KMS-11 (cell line): Measurements from ENCODE around the gene NDUFAB1.

Source experiments
- H2AFZ ChIP-seq: fragments of 200-600 bp; sonication (generic); 2 replicates; pipeline ENCODE4 v1.6.1; 2016; ENCODE audit warnings: antibody characterized with exemption, mixed run types, low read depth
- H3K27ac ChIP-seq: fragments of 200-600 bp; sonication (generic); 2 replicates; pipeline ENCODE4 v1.6.1; 2016; ENCODE audit warnings: mild to moderate bottlenecking, mixed run types
- H3K27me3 ChIP-seq: fragments of 200-600 bp; sonication (generic); 2 replicates; pipeline ENCODE4 v1.6.1; 2017; ENCODE audit warnings: mild to moderate bottlenecking, low read depth, mixed run types, moderate library complexity; ENCODE audit not compliant: insufficient read depth
- H3K36me3 ChIP-seq: fragments of 200-600 bp; sonication (generic); 2 replicates; pipeline ENCODE4 v1.6.1; 2017; ENCODE audit warnings: mild to moderate bottlenecking, mixed run types; ENCODE audit not compliant: insufficient read depth
- H3K4me1 ChIP-seq: fragments of 200-600 bp; sonication (generic); 2 replicates; pipeline ENCODE4 v1.6.1; 2016; ENCODE audit warnings: mild to moderate bottlenecking, low read depth, mixed run types; ENCODE audit not compliant: poor library complexity, severe bottlenecking
- H3K4me2 ChIP-seq: fragments of 200-600 bp; sonication (generic); 2 replicates; pipeline ENCODE4 v1.7.0; 2016; ENCODE audit warnings: mild to moderate bottlenecking, mixed run types
- H3K4me3 ChIP-seq: fragments of 200-600 bp; sonication (generic); IDR thresholded peaks from 2 replicates; pipeline ENCODE4 v1.6.1; 2017; ENCODE audit warnings: low read depth, low read length, mixed read lengths; ENCODE audit not compliant: insufficient read depth
- H3K79me2 ChIP-seq: fragments of 200-600 bp; sonication (generic); 2 replicates; pipeline ENCODE4 v1.6.1; 2016; ENCODE audit warnings: low read depth, mixed run types; ENCODE audit not compliant: insufficient read depth
- H3K9ac ChIP-seq: fragments of 200-600 bp; sonication (generic); 2 replicates; pipeline ENCODE4 v1.6.1; 2016; ENCODE audit warnings: mild to moderate bottlenecking, mixed run types
- H4K20me1 ChIP-seq: fragments of 200-600 bp; sonication (generic); 2 replicates; pipeline ENCODE4 v1.6.1; 2016; ENCODE audit warnings: mild to moderate bottlenecking, mixed run types; ENCODE audit not compliant: insufficient read depth
- TF ChIP-seq, protein P1 (sequence below): fragments of 200-600 bp; sonication (generic); conservative IDR thresholded peaks from 2 replicates; pipeline ENCODE4 v1.6.1; 2017; ENCODE audit warnings: low read depth, mild to moderate bottlenecking, antibody characterized with exemption, low read length, moderate library complexity, mixed read lengths

The NDUFAB1 gene

GRCh38 chr16:23535901-23536300 is 60.2 kb downstream of the NDUFAB1 start:
- Histone ChIP-seq H3K27ac (no peak overlapping the region), H3K4me1 (peaks cover 14% of the 10 kb centered on the region), H3K36me3 (peaks cover 13% of the 10 kb centered on the region; the same call in 1 of the 2 replicates)

GRCh38 chr16:23534868-23535860 is 61.0 kb downstream of the NDUFAB1 start:
- Histone ChIP-seq H3K27ac (no peak overlapping the region), H4K20me1 (no peaks in the 10 kb centered on the region), H3K36me3 (peaks cover 9% of the 10 kb centered on the region; the same call in 1 of the 2 replicates), H3K4me1 (peaks cover 14% of the 10 kb centered on the region), H3K4me2 (no peak overlapping the region), H3K79me2 (no peaks in the 10 kb centered on the region), H2AFZ (no peak overlapping the region), H3K27me3 (no peaks in the 10 kb centered on the region), H3K4me3 (no peak overlapping the region), H3K9ac (no peak overlapping the region)
- TF ChIP-seq, protein P1, sequence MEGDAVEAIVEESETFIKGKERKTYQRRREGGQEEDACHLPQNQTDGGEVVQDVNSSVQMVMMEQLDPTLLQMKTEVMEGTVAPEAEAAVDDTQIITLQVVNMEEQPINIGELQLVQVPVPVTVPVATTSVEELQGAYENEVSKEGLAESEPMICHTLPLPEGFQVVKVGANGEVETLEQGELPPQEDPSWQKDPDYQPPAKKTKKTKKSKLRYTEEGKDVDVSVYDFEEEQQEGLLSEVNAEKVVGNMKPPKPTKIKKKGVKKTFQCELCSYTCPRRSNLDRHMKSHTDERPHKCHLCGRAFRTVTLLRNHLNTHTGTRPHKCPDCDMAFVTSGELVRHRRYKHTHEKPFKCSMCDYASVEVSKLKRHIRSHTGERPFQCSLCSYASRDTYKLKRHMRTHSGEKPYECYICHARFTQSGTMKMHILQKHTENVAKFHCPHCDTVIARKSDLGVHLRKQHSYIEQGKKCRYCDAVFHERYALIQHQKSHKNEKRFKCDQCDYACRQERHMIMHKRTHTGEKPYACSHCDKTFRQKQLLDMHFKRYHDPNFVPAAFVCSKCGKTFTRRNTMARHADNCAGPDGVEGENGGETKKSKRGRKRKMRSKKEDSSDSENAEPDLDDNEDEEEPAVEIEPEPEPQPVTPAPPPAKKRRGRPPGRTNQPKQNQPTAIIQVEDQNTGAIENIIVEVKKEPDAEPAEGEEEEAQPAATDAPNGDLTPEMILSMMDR, result no peak

More at GRCh38 chr16:23535901-23536300, 60.2 kb downstream of the NDUFAB1 start:
- Histone ChIP-seq H4K20me1 (no peaks in the 10 kb centered on the region), H3K4me2 (no peak overlapping the region), H3K9ac (no peak overlapping the region), H3K79me2 (no peaks in the 10 kb centered on the region), H3K27me3 (no peaks in the 10 kb centered on the region), H3K4me3 (no peak overlapping the region), H2AFZ (no peak overlapping the region)
- TF ChIP-seq, protein P1, result no peak

GRCh38 chr16:23532448-23532847 is 63.7 kb downstream of the NDUFAB1 start:
- no peak overlapping the region for H3K9ac ChIP-seq
- H3K36me3 ChIP-seq, result peaks cover 4% of the 10 kb centered on the region; the same call in 1 of the 2 replicates
- H3K4me3 ChIP-seq, result no peak overlapping the region
- H3K79me2 ChIP-seq, result no peaks in the 10 kb centered on the region
- no peak overlapping the region for H3K27ac ChIP-seq
- TF ChIP-seq, protein P1, result no peak
- peaks cover 5% of the 10 kb centered on the region for H3K4me1 ChIP-seq
- no peaks in the 10 kb centered on the region for H3K27me3 ChIP-seq
- H3K4me2 ChIP-seq, result no peak overlapping the region
- no peaks in the 10 kb centered on the region for H4K20me1 ChIP-seq
- no peak overlapping the region for H2AFZ ChIP-seq
